ENCODE data around the gene SIGLEC15. TPM values are rescaled to one million over a fixed set of nuclear protein-coding genes. Genes with fewer than 3 reads are reported as not detected.

Gene SIGLEC15
- polyA plus RNA-seq, 3 donors, result 0.03 to 0.13 (median 0.11) TPM

Other genes with a start within 250 kb of the SIGLEC15 start
- under 1 TPM; 0.02 to 0.34 (median 0.16) TPM for gene SLC14A2, start 210.2 kb upstream of the SIGLEC15 start, polyA plus RNA-seq
- gene SLC14A1, start 101.5 kb upstream of the SIGLEC15 start, polyA plus RNA-seq, result 1 to 10 TPM in 2 of 3 donors, under 1 TPM in 1; 0.40 to 2.7 (median 2.2) TPM
- 1 to 10 TPM; 2.9 to 4.6 (median 3.7) TPM for gene EPG5, start 141.7 kb downstream of the SIGLEC15 start, polyA plus RNA-seq
- 1 to 10 TPM; 2.2 to 5.1 (median 2.9) TPM for gene PSTPIP2, start 246.6 kb downstream of the SIGLEC15 start, polyA plus RNA-seq